ENCODE results near the gene ARL16.

ARL16 gene

DNA sequence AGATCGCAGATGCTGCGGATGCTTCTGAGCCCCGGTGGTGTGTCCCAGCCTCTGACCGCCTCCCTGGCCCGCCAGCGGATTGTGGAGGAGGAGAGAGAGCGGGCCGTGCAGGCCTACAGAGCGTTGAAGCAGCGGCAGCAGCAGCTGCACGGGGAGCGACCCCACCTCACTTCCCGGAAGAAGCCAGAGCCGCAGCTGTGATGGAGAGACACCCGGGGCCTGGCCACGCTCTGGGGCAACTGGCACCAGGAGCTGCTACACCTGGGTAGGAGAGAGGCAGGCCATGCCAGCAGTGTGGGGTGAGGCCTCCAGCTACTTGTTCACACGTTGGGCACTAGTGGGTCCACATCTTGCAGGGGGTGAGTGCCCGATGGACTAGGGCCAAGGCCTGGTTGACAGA lies 11.1 kb downstream of the ARL16 start:
- Histone ChIP-seq H3K4me3 (ENCODE audit: low read depth, low read length) (no peak overlapping the region), H3K36me3 (ENCODE audit: control insufficient read depth, insufficient read depth, low read length) (no peaks in the 10 kb centered on the region), H3K79me2 (peaks cover 12% of the 10 kb centered on the region), H3K9me3 (ENCODE audit: control insufficient read depth, low read length) (no peaks in the 10 kb centered on the region), H3K4me1 (no peaks in the 10 kb centered on the region), H3K27me3 (ENCODE audit: control insufficient read depth, insufficient read depth, low read length) (no peaks in the 10 kb centered on the region), H3K4me2 (ENCODE audit: low read length) (no peak overlapping the region), H3K27ac (no peak overlapping the region), H2AFZ (no peak overlapping the region), H3K9ac (no peak overlapping the region)
- TF ChIP-seq, protein P1, sequence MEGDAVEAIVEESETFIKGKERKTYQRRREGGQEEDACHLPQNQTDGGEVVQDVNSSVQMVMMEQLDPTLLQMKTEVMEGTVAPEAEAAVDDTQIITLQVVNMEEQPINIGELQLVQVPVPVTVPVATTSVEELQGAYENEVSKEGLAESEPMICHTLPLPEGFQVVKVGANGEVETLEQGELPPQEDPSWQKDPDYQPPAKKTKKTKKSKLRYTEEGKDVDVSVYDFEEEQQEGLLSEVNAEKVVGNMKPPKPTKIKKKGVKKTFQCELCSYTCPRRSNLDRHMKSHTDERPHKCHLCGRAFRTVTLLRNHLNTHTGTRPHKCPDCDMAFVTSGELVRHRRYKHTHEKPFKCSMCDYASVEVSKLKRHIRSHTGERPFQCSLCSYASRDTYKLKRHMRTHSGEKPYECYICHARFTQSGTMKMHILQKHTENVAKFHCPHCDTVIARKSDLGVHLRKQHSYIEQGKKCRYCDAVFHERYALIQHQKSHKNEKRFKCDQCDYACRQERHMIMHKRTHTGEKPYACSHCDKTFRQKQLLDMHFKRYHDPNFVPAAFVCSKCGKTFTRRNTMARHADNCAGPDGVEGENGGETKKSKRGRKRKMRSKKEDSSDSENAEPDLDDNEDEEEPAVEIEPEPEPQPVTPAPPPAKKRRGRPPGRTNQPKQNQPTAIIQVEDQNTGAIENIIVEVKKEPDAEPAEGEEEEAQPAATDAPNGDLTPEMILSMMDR (IDR thresholded peaks at IDR 0.05): no peak

DNA sequence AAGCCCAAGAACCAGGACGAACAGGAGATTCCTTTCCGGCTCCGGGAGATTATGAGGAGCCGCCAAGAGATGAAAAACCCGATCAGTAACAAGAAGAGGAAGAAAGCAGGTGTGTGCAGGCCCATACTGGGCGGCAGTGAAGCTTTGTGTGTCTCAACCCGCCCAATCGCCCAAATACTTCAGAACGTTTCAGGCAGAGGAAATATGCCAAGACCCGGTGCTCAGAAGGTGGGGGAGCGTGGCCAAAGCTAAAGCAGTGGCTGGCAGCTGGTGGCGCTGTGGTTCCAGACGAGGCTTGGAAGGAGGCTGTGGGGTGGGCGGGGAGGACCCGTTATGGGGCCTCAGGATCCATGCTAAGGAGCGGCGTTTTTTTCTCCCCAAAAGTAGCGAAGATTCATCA lies 15.8 kb downstream of the ARL16 start:
- no peak overlapping the region for H2AFZ ChIP-seq
- no peak overlapping the region for H3K4me2 ChIP-seq (ENCODE audit: low read length)
- H3K27me3 ChIP-seq (ENCODE audit: control insufficient read depth, insufficient read depth, low read length): no peaks in the 10 kb centered on the region
- H3K79me2 ChIP-seq: peaks cover 11% of the 10 kb centered on the region
- H3K4me1 ChIP-seq: peaks cover 6% of the 10 kb centered on the region
- H3K27ac ChIP-seq: no peak overlapping the region
- H3K9ac ChIP-seq: no peak overlapping the region
- H3K4me3 ChIP-seq (ENCODE audit: low read depth, low read length): no peak overlapping the region
- no peaks in the 10 kb centered on the region for H3K36me3 ChIP-seq (ENCODE audit: control insufficient read depth, insufficient read depth, low read length)
- H3K9me3 ChIP-seq (ENCODE audit: control insufficient read depth, low read length): no peaks in the 10 kb centered on the region
- TF ChIP-seq, protein P1 (IDR thresholded peaks at IDR 0.05): no peak

DNA sequence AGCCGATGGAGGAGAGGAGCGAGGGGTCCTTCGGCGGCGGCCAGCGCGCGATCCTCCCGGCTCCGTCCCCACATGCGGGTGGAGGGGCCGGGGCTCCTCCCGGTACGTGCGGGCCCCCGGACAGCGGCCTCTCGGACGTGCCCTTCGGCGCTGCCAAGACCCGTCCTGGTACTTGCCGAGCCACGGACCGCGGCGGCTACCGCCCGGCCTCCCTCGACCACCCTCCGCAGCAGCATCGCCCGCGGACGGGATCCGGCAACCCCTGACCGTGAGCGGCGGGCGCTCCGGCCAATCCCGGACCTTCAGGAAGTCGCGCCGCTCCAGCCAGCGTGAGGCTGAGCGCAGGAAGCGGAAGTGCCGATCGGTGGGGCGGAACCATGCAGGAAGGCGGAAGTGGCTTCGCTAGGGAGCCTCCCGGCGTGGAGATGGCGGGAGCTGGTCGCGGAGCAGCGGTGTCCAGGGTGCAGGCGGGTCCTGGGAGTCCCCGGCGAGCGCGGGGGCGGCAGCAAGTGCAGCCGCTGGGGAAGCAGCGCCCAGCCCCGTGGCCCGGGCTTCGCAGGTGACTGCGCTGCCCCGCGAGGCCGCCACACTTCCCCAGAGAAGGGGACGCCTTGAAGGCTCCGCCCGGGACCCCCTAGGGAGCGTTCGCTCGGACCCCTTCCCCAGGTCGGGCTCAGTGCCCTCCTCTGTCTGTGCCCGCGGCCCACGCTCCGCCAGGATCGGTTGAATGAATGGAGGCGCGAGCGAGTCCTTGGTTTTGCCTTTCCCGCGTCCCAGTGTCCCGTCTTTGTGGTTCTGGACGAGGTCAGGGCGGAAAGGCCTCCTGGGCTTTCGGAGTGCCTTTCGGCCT lies 17.0 kb downstream of the ARL16 start, which contains the start of the genes CCDC137 and OXLD1:
TSS of gene CCDC137 (plus strand) at position 396 of the 850 bp plus-strand sequence. CDS start at position 426, 30 bp downstream.
TSS of gene OXLD1 (minus strand) at position 264 of the 850 bp plus-strand sequence. CDS start at position 236, 28 bp downstream.
- Histone ChIP-seq H3K79me2 (peaks cover 11% of the 10 kb centered on the region), H3K9me3 (ENCODE audit: control insufficient read depth, low read length) (no peaks in the 10 kb centered on the region), H3K4me3 (ENCODE audit: low read depth, low read length) (peak within 1 kb of the TSS; percentile 85), H2AFZ (peak within 1 kb of the TSS; percentile 94), H3K9ac (peak within 1 kb of the TSS; percentile 55), H3K4me1 (peaks cover 6% of the 10 kb centered on the region), H3K27me3 (ENCODE audit: control insufficient read depth, insufficient read depth, low read length) (no peaks in the 10 kb centered on the region), H3K4me2 (ENCODE audit: low read length) (peak within 1 kb of the TSS; percentile 97), H3K27ac (peak within 1 kb of the TSS; percentile 73), H3K36me3 (ENCODE audit: control insufficient read depth, insufficient read depth, low read length) (no peaks in the 10 kb centered on the region)
- TF ChIP-seq, protein P1 (IDR thresholded peaks at IDR 0.05): no peak

DNA sequence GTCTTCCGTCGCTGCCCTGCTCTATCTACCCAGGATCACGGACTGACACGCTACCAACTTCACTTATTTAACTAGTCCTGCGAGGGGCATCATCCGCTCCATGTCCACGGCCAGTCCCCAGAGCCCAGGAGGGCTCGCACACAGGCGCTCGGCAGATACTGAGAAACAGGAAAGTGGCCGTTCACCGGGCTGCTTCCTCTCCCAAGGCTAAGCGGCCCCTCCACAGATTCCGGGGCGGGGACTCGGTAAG lies 17.6 kb downstream of the ARL16 start:
- H3K79me2 ChIP-seq: peaks cover 11% of the 10 kb centered on the region
- no peaks in the 10 kb centered on the region for H3K9me3 ChIP-seq (ENCODE audit: control insufficient read depth, low read length)
- H3K9ac ChIP-seq: peak overlapping the region; percentile 55
- peak overlapping the region; percentile 85 for H3K4me3 ChIP-seq (ENCODE audit: low read depth, low read length)
- no peaks in the 10 kb centered on the region for H3K36me3 ChIP-seq (ENCODE audit: control insufficient read depth, insufficient read depth, low read length)
- H3K4me1 ChIP-seq: peaks cover 6% of the 10 kb centered on the region
- TF ChIP-seq, protein P1 (IDR thresholded peaks at IDR 0.05): no peak
- no peaks in the 10 kb centered on the region for H3K27me3 ChIP-seq (ENCODE audit: control insufficient read depth, insufficient read depth, low read length)
- H3K27ac ChIP-seq: peak overlapping the region; percentile 73
- peak overlapping the region; percentile 78 for H3K4me2 ChIP-seq (ENCODE audit: low read length)
- H2AFZ ChIP-seq: peak overlapping the region; percentile 94

All from parathyroid adenoma (tissue), 2 donors.